Measurements from ENCODE around the gene GPR179. TPM values are rescaled to one million over a fixed set of nuclear protein-coding genes. Genes with fewer than 3 reads are reported as not detected.

Gene GPR179
- polyA plus RNA-seq, result 1.4 TPM
- long read RNA-seq, donor 1, full-length matches to known transcripts, result 1 of 1 reads
- long read RNA-seq, donor 1, partial matches to known transcripts, result 0 of 1 reads
- long read RNA-seq, donor 1, other reads (novel, unspliced or antisense), result 0 of 1 reads
- long read RNA-seq, donor 2, result 0 reads
- long read RNA-seq, donor 3, result 0 reads
- long read RNA-seq, donor 4, result 0 reads
- long read RNA-seq, donor 5, result 0 reads
- long read RNA-seq, donor 6, result 0 reads
- long read RNA-seq, donor 7, partial matches to known transcripts, result 0 of 1 reads
- long read RNA-seq, donor 7, other reads (novel, unspliced or antisense), result 0 of 1 reads
- long read RNA-seq, donor 8, full-length matches to known transcripts, result 1 of 1 reads
- long read RNA-seq, donor 8, partial matches to known transcripts, result 0 of 1 reads
- long read RNA-seq, donor 8, other reads (novel, unspliced or antisense), result 0 of 1 reads
- long read RNA-seq, donor 9, result 0 reads
- long read RNA-seq, donor 10, result 0 reads
- long read RNA-seq, donor 11, result 0 reads

- peak in 1 of 2 donors; percentile 20 for DNase-seq
- Histone ChIP-seq H3K4me3 (ENCODE audit: low read length) (no peak within 1 kb of the TSS), H3K9me3 (ENCODE audit: control insufficient read depth, low read depth, low read length) (no peaks in the 10 kb centered on the region), H3K4me1 (ENCODE audit: control insufficient read depth, insufficient read depth, low read length) (peaks cover 7% of the 10 kb centered on the region), H3K27ac (ENCODE audit: low read length) (no peak within 1 kb of the TSS), H3K36me3 (ENCODE audit: control insufficient read depth, insufficient read depth, low read length) (no peaks in the 10 kb centered on the region), H3K27me3 (ENCODE audit: control insufficient read depth, insufficient read depth, low read length) (no peaks in the 10 kb centered on the region)
- WGBS (ENCODE audit: insufficient coverage, low lambda C conversion rate), result 75% methylated on average over 4 of the region's 18 CpGs
Observed at GRCh38 chr17:38343608-38344419, at the start of gene GPR179. Gene GPR179, minus strand, starts transcription at chr17:38343956. Its CDS starts 167 bp downstream, at chr17:38343789.

- Histone ChIP-seq H3K27ac (ENCODE audit: low read length) (no peak overlapping the region), H3K4me3 (ENCODE audit: low read length) (no peak overlapping the region), H3K9me3 (ENCODE audit: control insufficient read depth, low read depth, low read length) (no peaks in the 10 kb centered on the region), H3K4me1 (ENCODE audit: control insufficient read depth, insufficient read depth, low read length) (no peaks in the 10 kb centered on the region), H3K36me3 (ENCODE audit: control insufficient read depth, insufficient read depth, low read length) (peaks cover 42% of the 10 kb centered on the region), H3K27me3 (ENCODE audit: control insufficient read depth, insufficient read depth, low read length) (no peaks in the 10 kb centered on the region)
- no CpG with 5 or more reads among the region's 1 CpG for WGBS (ENCODE audit: insufficient coverage, low lambda C conversion rate)
- no peak for DNase-seq
Observed at GRCh38 chr17:38379448-38379847, 35.7 kb upstream of the GPR179 start.

- Histone ChIP-seq H3K27ac (ENCODE audit: low read length) (no peak overlapping the region), H3K36me3 (ENCODE audit: control insufficient read depth, insufficient read depth, low read length) (peaks cover 52% of the 10 kb centered on the region)
- no CpG with 5 or more reads among the region's 8 CpGs for WGBS (ENCODE audit: insufficient coverage, low lambda C conversion rate)
Observed at GRCh38 chr17:38369124-38369886, 25.5 kb upstream of the GPR179 start.

GRCh38 chr17:38364741-38365140, 21.0 kb upstream of the GPR179 start:
- H3K36me3 ChIP-seq (ENCODE audit: control insufficient read depth, insufficient read depth, low read length), result peaks cover 44% of the 10 kb centered on the region
- H3K9me3 ChIP-seq (ENCODE audit: control insufficient read depth, low read depth, low read length), result no peaks in the 10 kb centered on the region
- WGBS (ENCODE audit: insufficient coverage, low lambda C conversion rate), result no CpG with 5 or more reads among the region's 8 CpGs

More at GRCh38 chr17:38369124-38369886, 25.5 kb upstream of the GPR179 start:
- Histone ChIP-seq H3K27me3 (ENCODE audit: control insufficient read depth, insufficient read depth, low read length) (no peaks in the 10 kb centered on the region), H3K4me1 (ENCODE audit: control insufficient read depth, insufficient read depth, low read length) (no peaks in the 10 kb centered on the region), H3K4me3 (ENCODE audit: low read length) (no peak overlapping the region), H3K9me3 (ENCODE audit: control insufficient read depth, low read depth, low read length) (no peaks in the 10 kb centered on the region)
- no peak for DNase-seq

GRCh38 chr17:38363016-38363415, 19.3 kb upstream of the GPR179 start:
- Histone ChIP-seq H3K4me3 (ENCODE audit: low read length) (no peak overlapping the region), H3K27ac (ENCODE audit: low read length) (no peak overlapping the region), H3K4me1 (ENCODE audit: control insufficient read depth, insufficient read depth, low read length) (peaks cover 11% of the 10 kb centered on the region), H3K27me3 (ENCODE audit: control insufficient read depth, insufficient read depth, low read length) (no peaks in the 10 kb centered on the region), H3K9me3 (ENCODE audit: control insufficient read depth, low read depth, low read length) (no peaks in the 10 kb centered on the region), H3K36me3 (ENCODE audit: control insufficient read depth, insufficient read depth, low read length) (peaks cover 33% of the 10 kb centered on the region)
- WGBS (ENCODE audit: insufficient coverage, low lambda C conversion rate), result 80% methylated on average over 1 of the region's 5 CpGs
- DNase-seq, result no peak

More at GRCh38 chr17:38364741-38365140, 21.0 kb upstream of the GPR179 start:
- Histone ChIP-seq H3K4me3 (ENCODE audit: low read length) (no peak overlapping the region), H3K27me3 (ENCODE audit: control insufficient read depth, insufficient read depth, low read length) (no peaks in the 10 kb centered on the region), H3K4me1 (ENCODE audit: control insufficient read depth, insufficient read depth, low read length) (no peaks in the 10 kb centered on the region), H3K27ac (ENCODE audit: low read length) (no peak overlapping the region)
- no peak for DNase-seq

- no peak overlapping the region for H3K27ac ChIP-seq (ENCODE audit: low read length)
- H3K4me1 ChIP-seq (ENCODE audit: control insufficient read depth, insufficient read depth, low read length), result peaks cover 21% of the 10 kb centered on the region
- peak; percentile 51 for DNase-seq
- H3K27me3 ChIP-seq (ENCODE audit: control insufficient read depth, insufficient read depth, low read length), result no peaks in the 10 kb centered on the region
- no CpG with 5 or more reads among the region's 5 CpGs for WGBS (ENCODE audit: insufficient coverage, low lambda C conversion rate)
- H3K36me3 ChIP-seq (ENCODE audit: control insufficient read depth, insufficient read depth, low read length), result peaks cover 27% of the 10 kb centered on the region
- H3K4me3 ChIP-seq (ENCODE audit: low read length), result no peak overlapping the region
- H3K9me3 ChIP-seq (ENCODE audit: control insufficient read depth, low read depth, low read length), result no peaks in the 10 kb centered on the region
Observed at GRCh38 chr17:38361694-38362465, 18.1 kb upstream of the GPR179 start.

- Histone ChIP-seq H3K27me3 (ENCODE audit: control insufficient read depth, insufficient read depth, low read length) (no peaks in the 10 kb centered on the region), H3K9me3 (ENCODE audit: control insufficient read depth, low read depth, low read length) (no peaks in the 10 kb centered on the region), H3K4me1 (ENCODE audit: control insufficient read depth, insufficient read depth, low read length) (peaks cover 22% of the 10 kb centered on the region), H3K36me3 (ENCODE audit: control insufficient read depth, insufficient read depth, low read length) (peaks cover 8% of the 10 kb centered on the region), H3K27ac (ENCODE audit: low read length) (peak overlapping the region; percentile 8), H3K4me3 (ENCODE audit: low read length) (no peak overlapping the region)
- DNase-seq, result peak in 1 of 2 donors; percentile 22
- WGBS (ENCODE audit: insufficient coverage, low lambda C conversion rate), result 14% methylated on average over 1 of the region's 9 CpGs
Observed at GRCh38 chr17:38358586-38359513, 15.1 kb upstream of the GPR179 start.

- DNase-seq, result no peak
- Histone ChIP-seq H3K9me3 (ENCODE audit: control insufficient read depth, low read depth, low read length) (peaks cover under 1% of the 10 kb centered on the region), H3K4me3 (ENCODE audit: low read length) (no peak overlapping the region), H3K4me1 (ENCODE audit: control insufficient read depth, insufficient read depth, low read length) (peaks cover 25% of the 10 kb centered on the region), H3K36me3 (ENCODE audit: control insufficient read depth, insufficient read depth, low read length) (peaks cover under 1% of the 10 kb centered on the region), H3K27ac (ENCODE audit: low read length) (no peak overlapping the region), H3K27me3 (ENCODE audit: control insufficient read depth, insufficient read depth, low read length) (no peaks in the 10 kb centered on the region)
- no CpG with 5 or more reads among the region's 2 CpGs for WGBS (ENCODE audit: insufficient coverage, low lambda C conversion rate)
Observed at GRCh38 chr17:38357486-38358123, 13.8 kb upstream of the GPR179 start.
